Activated T-helper 1 cell treated with anti-CD3 and anti-CD28 coated beads, Interleukin-2, amount 50 U/mL, for 16 hours (primary cell): ENCODE results near the gene KRT86.
A peak's percentile ranks its signal among the peaks of the same experiment; 100 is the strongest.
"Not testable (repeated sequence)": the region's sequence is repeated elsewhere in the genome, so short reads cannot be mapped to it uniquely, and the experiment has no call there.

Experiments
- DNase-seq, 2 donors: peaks; one replicate each; pipeline ENCODE4 v3.0.0-alpha.2; 2020; ENCODE audit warnings: low read depth in 1 of 2, low spot score in 1 of 2

The KRT86 gene

DNA sequence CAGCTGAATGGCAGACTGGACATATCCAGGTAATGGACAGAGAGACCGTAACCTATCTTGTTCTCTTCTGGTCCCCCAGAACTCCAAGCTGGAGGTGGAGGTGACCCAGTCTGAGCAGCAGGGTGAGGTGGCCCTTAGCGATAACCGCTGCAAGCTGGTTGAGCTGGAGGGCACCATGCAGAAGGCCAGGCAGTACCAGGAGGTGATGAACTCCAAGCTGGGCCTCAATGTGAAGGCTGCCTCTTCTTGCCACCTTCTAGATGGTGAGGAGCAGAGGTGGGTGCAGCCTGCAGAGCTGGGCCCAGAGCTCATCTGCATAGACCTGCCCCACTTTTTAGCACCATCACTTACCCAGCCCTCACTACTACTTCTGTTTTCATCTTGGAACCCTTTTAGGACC lies 7.2 kb upstream of the KRT86 start:
- DNase-seq = no peak

DNA sequence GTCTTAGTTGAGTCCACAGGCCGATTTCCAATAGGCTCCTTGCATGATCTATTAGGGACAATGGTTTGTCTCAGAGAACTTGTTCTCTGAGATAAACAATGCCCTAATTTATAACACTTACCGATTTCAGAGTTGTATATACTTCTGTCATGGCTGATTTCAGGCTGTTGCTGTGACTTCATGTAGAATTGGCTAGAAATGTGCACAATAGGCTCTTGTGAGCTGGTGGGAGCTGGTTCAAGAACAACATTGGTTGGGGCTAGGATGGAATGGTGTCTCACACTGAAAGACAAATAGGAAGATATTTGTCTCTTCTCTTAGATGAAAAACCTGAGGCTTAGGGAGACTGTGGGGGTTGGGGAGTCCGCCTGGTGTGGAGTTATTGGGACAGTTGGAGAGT lies 6.7 kb upstream of the KRT86 start:
- no peak for DNase-seq

DNA sequence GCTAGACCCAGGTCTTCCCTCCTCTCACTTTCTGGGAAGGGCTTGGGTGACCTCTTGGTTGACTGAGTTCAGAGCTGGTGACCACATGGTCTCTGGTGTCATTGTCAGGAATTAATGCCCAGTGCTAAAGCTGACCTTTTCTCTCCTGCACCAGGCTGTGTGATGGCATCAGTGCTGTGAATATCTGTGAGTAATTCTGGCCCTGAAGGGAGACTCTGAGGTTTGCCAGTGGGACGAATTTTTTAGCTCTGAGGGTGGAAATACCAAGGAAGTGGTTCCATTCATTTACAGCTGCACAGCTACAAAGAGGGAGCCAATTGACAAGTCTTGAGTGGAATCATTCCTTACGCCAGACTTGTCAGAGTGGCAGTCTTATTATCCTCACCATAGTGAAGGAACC lies 6.2 kb upstream of the KRT86 start:
- no peak for DNase-seq

DNA sequence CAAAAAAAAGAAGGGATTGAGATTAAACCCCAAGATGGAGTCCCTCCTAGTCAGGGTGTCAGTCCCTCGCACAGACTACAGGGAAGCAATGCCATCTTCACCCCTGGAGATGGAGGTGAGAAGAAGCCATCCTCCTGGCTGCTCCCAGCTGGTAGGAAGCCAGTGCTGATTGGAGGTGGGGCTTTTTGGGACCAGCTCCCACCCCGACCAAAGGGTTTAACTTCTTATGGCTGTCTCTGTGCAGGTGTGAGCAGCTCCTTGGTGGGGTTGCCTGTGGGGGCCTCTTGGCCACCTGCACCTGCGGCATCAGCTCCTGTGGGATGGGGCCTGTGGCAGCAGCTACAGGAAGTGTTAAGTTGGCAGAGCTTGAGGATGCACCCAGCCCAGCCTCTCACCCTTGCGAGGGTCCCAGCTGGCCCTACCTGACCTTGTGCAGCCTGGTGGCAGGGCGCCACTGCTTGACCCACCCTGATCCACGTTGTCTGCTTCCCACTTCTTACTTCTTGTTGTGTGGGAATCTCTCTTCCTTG lies 3.8 kb upstream of the KRT86 start:
- no peak for DNase-seq

DNA sequence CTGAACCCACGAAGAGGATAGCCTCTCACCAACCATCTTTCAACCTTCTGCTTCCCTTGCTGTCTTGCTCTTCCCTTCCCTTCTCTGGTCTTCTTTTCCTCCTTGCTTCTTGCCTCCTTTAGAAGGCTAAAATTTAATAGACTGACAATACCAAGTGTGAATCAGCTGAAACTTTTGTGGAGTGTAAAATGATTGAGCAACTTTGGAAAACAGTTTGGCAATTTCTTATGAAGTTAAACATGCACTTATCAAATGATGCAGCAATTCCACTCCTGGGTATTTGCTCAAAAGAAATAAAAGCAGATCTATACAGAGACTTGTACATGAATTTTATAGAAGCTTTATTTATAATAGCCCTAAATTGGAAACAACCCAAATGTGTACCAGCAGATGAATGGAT lies 3.3 kb upstream of the KRT86 start:
- no peak for DNase-seq

DNA sequence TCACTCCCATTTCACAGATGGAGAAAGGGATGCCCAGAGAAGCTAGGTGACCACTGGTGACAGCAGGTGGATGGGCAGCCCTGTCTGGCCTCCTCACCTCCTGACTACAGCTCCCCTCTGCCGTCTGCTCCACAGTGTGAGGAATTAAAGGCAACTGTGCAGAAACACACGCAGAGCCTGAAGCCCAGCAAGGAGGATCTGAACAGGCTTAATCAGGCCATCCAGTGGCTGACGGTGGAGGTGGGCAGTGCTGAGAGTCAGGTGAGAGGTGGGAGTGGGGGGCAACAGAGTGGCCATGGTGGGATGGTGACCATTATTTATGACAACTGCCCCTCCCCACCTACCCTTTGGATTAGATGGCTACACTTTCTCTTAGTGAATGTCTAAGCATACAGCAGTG lies 1.2 kb downstream of the KRT86 start:
- DNase-seq = no peak

DNA sequence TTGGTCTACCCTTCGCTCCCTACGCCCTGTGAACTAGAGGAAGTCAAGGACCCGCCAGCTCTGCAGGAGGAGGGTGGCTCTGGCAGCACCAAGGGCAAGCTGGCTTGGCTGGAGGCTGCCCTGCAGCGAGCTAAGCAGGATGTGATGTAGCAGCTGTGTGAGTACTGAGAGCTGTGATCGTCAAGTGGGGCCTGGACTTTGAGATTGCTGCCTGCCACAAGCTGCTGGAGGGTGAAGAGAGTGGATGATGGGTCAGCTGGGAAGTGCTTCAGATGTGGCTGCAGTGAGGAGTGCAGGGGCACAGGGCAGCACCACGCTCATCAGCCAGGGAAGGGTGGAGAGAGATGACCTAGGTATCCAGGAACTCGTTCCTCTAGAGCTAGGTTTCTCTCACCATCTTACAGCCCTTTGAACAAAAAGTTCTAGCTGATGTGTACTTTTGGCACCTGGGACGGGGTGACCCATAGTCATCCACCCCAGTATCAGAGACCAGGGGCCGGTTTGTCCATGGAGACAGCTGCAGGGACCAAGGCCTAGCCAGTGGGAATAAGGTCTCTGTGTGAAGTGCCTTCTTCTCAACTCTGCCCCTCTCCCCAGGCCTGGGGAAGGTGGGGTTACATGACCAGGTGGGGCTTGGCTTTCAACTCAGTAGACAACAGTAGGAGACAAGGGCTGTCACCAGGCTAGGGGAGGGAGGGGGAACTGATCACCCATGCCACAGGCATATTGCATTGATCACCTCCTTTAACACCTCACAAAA lies 3.2 kb downstream of the KRT86 start:
- DNase-seq = no peak

DNA sequence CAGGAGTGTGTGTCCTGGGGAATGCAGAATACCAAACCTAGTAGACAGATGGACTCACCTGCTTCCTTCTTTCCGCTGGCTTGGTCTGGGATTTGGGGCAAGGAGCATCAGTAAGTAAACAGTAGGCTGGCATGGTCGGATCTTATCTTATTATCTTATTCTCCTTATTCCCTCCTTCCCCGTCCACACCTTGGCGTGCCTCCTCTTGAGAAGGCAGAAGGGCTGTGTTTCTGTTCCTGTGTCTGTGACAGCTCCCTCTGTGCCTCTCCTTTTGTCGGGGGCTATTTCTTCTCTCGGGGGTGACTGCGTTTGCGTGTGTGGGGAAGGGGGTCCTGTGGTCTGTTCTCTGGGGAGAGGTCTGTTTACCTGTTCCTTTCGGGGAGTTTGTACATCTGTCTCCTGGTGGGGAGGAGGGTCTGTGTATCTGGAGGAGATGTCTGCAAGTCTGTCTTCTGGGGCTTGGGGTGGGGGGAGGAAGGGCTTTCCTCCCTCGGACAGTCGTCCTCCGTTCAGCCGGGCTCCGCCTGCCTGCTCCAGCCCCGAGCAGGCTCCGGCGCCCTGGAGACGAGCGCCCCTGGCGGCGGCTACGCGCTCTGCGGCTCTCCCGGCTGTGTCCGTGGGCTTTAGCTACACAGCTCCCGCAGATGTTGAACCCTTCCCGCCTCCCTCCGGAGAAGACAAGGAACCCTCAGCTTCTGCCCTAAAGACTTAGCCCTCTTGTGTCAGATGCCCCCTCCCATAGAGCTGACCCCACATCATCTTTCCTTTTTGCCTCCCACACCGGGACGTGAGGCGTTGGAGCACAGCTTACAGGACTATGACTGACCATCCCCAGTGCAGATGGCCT lies 4.4 kb downstream of the KRT86 start:
- DNase-seq = peak; percentile 44 to 55

DNA sequence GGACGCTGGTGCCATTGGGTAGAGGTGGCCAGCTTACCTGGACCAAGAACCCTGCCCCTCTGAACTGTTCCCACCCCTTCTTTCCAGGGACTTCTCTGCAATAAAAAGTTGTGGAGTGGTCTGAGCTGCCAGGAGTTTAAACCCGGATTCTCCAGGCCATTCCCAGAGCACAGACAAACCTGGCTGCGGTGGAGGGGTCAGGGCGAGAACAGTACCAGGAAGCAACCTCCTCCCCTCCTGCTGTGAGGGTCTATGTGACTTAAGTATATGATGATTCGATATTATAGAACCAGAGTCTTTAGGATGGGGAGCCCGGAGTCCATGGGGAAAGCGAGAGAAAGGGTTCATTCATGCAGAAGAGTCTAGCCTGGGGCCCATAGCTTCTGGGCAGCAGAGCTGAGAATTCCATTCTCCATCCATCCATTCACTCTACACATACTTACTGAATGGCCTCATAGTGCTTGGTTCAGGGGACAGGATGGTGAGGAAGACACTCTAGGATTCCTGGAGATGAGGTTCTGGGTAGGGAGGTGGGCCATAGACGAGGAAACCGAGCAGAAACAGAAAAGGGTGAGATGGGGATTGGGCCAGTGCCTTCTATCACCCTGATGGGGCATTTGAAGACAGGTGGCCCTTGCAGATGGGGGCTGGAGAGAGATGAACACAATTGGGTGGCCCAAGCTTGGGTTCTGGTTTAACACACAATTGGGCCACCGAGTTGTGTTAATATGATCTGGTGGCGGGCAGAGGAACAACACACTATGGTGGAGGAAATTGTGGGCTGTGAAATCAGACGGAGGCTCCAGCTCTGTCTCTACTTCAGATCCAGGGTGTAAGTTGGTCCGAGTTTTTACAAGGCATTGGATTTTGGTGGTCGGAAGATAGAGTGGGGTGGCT lies 5.2 kb downstream of the KRT86 start:
- no peak for DNase-seq

DNA sequence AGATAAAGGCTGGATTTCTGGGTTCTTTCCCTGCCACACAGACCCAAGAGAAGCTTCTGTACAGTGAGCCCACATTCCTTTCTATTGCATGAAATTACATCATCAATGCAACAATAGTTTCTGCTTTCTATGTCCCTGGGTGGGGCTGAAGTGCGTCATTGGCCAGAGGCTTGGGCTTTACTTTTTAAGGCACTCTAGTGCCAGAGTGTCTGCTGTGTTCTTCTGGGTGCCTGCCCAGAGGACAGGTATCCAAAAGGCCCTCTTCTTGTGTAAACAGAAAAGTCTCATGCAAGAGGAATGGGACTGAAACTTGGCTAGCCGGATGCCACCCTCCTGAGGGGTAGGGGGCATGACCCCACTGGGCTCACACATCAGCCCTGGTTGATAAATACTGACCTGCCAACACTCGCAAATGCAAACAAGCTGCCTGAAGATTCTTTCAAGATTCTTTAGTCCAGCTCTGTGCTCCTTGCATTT lies 5.9 kb downstream of the KRT86 start:
- DNase-seq = no peak

DNA sequence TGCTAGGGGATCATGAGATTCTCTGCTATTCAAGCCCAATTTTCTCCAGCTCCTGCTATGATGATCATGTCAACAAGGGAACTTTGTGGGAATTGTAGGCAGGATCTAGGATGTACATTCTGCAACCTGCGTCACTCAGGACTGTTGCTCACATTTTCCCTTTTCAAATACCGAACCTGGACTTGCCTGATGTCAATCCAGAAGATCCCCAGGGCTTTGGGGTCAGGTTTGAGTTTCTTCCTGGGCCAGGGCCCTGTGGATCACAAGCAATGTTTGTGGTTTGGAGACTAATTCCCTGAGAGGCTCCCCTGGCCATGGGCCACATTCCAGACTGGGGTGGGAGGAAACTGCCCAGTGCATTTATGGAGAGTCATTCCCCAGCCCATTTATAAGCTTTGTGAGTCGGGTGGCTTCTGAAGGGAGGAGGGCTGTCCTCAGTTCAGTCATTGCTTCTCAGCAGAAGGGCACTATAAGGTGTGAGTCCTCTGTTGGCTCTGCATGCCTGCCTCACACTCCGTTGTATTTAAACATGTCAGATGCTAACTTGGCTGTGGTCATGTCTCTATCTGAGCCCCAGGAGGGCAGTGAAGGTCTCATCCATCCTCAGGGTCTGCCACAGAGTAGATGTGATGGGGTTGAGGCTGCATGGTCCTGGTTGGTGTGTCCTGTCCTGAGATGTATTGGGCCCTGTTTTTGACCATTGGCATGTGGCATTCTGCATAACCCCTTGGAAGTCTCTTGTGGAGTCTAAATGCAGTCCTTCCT lies 6.5 kb downstream of the KRT86 start:
- no peak for DNase-seq

DNA sequence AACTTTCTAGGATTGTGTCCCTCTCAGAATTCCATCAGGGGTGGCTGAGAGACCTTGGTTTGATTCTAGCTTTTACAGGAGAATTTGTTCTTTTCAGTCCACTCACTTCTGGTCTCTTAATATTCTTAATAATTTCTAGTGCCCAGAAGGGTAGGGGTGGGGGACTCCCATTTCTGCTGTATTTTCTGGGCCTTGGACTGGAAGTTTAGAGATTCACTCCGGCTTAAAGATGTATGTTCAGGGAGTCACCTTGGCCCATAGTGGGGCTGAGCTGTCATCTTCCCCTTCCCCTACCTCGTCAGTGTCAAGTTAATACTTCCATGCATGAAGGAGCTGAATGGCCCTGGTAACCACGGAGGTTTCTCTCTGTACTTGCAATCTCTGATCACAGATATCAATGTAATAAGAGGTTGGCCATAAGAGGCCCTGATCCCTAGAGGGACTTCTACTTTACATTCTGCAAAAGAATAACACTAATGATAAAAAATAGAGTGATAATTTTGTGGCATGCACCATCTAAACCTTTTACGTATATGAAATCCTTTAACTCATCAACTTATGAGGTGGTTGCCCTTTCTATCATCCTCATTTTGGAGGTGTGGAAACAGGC lies 10.2 kb downstream of the KRT86 start:
- DNase-seq = no peak

DNA sequence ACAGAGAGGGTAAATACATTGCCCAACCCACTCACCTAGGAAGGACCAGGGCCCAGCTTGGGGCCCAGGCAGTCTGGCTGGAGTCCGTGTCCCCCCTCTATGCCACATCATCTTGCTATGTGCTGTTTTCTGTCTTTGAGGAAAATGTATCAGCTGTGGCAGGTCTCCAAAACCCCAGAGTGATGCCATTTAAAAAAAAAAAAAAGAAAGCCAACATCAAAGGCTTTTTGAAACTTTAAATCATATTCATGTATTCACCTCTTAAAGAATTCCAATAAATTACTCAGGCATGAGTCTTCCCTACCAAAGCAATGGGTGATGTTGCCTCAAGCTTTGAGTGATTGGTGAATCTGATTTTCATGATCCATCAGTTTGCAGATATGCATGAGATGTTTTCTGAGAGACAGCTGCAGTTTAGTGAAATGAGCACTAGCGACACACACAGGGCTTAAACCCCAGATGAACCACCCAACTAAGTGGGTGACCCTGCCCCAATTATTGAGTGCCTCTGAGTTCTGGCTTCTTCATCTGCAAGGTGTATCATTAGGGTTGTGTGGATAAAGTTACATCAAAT lies 10.8 kb downstream of the KRT86 start:
- DNase-seq = no peak

DNA sequence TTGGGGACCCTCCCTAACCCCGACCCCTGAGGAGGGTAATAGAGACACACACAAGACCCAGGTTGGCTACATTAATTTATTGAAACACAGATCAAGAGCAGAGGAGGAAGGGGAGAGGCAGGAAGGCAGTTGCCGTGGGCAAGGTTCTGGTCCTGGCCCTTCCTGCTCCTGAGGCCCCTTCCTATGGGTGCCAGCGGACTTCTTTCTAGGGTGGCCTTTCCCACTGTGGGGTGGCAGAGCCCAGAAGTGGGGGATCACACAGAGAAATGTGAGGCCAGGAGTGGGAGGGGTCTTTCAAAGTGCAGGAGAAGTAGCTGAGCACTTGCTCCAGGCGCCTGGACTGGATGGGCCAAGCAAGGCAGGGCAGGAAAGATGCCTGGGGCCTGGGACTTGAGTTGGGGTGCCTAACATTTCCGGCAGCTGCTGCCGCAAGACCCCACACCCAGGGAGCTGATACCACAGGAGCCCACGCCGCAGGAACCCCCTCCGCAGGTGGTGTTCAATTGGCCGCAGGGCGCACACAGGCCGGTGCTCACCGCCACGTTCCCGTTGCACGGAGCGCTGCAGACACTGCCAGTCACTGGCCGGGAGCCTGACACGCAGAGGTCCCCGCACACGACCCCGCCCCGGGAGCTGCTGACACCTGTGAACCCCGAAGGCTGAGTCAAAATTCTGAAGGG lies 11.5 kb downstream of the KRT86 start:
- no peak for DNase-seq

DNA sequence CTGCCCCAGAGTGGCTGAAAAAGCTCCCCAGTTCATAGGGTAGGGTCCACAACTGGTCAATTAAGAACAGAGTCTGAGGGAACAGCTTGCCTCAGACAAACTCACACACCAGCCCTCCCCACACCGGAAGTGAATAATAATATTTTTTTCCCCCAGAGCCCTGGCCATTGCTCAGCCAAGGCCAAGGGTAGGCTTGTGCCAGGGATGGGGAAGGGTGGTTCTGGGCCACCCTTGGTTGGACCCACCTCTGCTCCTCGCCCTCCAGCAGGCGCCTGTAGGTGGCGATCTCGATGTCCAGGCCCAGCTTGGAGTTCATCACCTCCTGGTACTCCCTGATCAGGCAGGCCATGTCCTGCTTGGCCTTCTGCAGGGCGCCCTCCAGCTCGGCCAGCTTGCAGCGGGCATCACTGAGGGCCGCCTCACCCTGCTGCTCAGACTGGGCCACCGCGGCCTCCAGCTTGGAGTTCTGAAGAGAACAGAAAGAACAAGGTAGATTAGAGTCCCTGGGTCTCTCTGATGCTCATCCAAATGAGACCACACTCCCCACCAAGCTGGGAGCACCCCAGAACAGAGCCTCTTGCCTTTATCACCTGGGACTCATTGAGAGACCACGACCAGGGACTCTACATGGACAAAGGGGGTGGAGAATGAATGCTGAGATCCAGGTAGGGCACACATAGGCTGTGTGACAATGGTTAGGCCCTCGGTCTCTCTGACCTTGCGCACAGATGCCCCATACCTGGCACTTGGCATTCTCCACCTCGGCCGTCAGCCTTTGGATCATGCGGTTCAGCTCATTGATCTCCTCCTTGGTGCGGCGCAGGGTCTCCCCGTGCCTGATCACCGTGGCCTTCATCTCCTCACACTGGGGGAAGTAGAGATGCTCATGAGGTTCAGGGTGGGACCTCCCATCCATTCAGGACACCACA lies 12.7 kb downstream of the KRT86 start:
- DNase-seq = not testable (repeated sequence)

DNA sequence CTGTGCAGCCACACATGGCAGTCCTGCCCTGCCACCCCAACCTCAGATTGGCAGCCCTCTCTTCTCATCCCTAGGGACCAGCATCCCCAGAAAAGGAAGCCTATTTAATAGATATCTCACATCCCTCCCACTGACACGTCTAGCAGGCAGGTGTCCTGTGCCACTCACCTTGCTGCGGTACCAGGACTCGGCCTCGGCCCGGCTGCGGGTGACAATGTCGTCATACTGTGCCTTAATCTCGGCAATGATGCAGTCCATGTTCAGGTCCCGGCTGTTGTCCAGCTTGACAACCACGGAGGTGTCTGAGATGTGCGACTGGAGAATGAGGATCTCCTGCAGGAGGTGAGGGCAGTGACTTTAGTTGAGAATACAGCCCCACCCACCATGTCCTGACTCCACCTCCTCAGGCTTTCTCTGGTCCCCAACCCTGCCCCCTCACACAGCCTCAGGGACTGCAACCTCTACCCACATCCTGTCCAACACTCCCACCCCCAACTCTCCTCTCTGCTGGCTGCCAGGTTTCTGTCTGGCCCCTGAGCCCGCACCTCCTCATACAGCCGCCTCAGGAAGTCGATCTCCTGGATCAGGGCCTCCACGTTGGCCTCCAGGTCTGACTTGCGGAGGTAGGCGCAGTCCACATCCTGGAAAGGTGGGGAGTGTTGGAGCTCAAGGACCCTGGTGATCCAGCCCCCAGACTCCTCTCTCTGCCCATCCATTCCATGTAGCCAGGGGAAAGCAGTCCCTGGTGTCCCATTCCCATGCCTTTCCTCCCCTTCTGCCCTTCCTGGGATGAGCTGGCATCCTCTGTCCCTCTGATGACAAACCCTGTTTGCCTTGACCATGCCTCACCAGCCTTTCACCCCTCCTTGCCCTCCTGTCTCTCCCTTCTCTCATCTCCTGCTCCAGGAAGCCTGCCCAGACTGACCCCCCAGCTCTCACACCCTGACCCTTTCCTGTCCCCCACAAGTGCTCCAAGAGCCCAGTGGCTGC lies 13.7 kb downstream of the KRT86 start:
- not testable (repeated sequence) for DNase-seq
